ENCODE measurements around the gene IL31.

Gene IL31

GRCh38 chr12:122155705-122156104, 18.3 kb downstream of the IL31 start:
- DNase-seq (ENCODE audit: low read depth) = no peak

DNA sequence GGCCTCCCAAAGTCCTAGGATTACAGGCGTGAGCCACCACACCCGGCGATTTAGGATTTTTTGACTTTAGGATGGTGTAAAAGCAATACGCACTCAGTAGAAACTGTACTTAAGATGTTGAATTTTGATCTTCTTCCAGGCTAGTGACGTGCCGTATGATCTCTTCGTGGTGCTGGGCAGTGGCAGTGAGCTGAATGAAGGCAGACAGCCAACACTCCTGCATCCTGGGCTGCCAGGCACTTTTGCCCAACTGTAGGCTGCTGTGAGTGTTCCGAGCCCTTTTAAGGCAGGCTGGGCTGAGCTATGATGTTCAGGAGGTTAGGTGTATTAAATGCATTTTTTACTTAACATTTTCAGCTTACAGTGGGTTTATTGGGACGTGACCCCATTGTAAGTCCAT, 21.3 kb downstream of the IL31 start:
- DNase-seq (ENCODE audit: low read depth) = no peak

GRCh38 chr12:122150127-122150681, 23.8 kb downstream of the IL31 start:
- DNase-seq (ENCODE audit: low read depth) = no peak

- no peak for DNase-seq (ENCODE audit: low read depth)
Observed at GRCh38 chr12:122148657-122149056, 25.4 kb downstream of the IL31 start.

- no peak for DNase-seq (ENCODE audit: low read depth)
Observed at GRCh38 chr12:122147514-122148290, 26.3 kb downstream of the IL31 start.

- DNase-seq (ENCODE audit: low read depth) = no peak
Observed at GRCh38 chr12:122145505-122146330, 28.3 kb downstream of the IL31 start.

- no peak for DNase-seq (ENCODE audit: low read depth)
Observed at GRCh38 chr12:122144885-122145284, 29.1 kb downstream of the IL31 start.

GRCh38 chr12:122142857-122143256, 31.2 kb downstream of the IL31 start:
- DNase-seq (ENCODE audit: low read depth) = no peak

DNA sequence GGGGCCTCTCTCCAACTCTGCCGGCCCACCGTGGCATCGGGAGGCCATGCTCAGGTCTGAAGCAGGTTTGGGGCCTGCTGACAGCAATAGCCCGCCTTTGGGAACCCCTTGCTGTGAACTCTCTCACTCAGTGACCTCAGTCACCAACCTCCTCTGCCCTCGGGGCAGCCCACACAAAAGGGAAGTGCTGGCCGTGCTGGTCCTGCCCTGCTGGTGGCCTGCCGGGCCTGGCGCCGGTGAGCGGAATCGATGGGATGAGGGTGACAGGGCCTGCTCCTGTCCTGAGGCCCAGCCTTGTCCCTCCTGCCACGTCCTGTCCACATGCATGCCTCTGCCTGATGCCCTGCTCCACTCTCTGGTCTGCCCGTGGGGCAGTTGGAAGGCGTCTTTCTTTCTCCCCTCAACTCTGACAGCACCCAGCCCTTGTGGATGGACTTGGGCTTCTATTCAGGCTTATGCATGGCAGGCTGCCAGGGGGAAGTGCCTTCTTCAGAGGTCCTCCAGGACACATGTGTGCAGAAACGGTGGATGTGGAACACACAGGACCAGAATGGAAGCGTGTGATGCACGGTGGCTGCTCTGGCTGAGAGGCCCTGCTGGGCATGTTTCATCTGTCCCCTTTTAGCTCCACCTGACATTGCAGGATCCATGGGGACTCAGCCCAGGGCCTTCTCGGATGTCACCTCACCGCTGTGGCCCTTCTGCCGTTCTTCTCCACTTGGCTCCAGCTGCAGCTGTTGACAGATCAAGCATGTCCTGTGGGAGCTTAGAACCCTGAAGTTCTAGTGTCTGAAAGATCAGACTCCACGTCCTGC, 31.9 kb downstream of the IL31 start:
- no peak for DNase-seq (ENCODE audit: low read depth)

DNA sequence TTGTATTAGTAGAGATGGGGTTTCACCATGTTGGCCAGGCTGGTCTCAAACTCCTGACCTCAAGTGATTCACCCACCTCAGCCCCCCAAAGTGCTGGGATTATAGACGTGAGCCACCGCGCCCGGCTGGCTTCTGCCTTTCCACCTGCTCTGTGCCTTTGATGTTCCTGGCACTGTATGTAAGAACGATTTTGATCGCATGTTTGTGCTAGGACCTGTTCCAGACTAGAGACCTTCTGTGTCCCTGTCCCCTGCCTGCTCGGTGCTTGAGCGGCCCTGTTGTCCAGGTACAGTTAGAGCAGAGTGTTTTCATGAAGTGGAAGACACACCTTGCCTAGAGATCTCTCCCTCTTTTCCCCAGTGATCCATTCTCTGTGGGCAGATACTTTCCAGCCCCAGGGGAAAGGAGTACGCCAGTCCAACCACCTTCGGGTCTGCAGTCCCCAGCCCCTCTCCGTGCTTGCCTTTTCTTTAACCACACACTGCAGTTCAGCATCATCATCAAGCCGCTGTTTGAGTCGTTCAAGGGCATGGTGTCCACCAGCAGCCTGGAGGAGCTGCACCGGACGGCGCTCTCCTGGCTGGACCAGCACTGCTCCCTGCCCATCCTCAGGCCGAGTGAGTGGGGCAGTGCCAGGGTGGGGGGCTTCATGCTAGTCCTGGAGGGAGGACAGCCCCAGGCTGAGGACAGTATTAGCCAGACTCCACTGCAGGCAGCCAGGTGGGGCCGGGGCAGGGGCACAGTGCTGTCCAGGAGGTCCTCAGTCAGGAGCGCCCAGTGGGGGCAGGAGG, 33.4 kb downstream of the IL31 start:
- DNase-seq (ENCODE audit: low read depth) = no peak

DNA sequence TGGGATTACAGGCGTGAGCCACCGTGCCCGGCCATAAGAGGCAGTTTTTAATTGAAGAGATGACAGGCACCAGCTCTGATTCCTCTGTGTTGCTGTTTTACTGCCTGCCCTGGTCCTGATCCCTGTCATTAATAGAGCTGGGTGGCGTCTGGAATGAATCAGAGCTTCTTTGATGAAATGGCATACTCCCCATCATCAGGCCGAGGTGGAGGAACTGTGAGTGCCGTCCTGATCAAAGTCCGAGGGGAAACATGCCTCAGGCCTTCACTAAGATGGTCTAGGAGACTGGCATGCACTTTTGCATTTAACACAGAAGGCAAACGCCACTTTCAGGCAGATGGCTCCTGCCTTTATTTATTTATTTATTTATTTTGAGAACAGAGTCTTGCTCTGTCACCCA, 34.1 kb downstream of the IL31 start:
- DNase-seq (ENCODE audit: low read depth) = no peak

GRCh38 chr12:122139266-122139665, 34.8 kb downstream of the IL31 start:
- DNase-seq (ENCODE audit: low read depth) = no peak

- DNase-seq (ENCODE audit: low read depth) = no peak
Observed at GRCh38 chr12:122138616-122139015, 35.4 kb downstream of the IL31 start.

DNA sequence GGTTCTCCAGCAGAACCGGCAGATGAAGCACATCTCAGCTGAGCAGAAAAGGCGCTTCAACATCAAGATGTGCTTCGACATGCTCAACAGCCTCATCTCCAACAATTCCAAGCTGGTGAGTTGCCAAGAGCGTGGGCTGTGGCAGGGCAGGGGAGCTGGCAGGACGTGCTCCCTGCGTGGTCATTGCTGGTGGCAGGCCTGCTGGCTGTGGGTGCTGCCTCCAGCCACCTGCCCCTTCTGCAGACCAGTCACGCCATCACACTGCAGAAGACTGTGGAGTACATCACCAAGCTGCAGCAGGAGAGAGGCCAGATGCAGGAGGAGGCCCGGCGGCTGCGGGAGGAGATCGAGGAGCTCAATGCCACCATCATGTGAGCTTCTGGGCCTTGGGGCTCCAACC, 35.8 kb downstream of the IL31 start:
- no peak for DNase-seq (ENCODE audit: low read depth)

GRCh38 chr12:122137681-122138080, 36.3 kb downstream of the IL31 start:
- DNase-seq (ENCODE audit: low read depth) = no peak

GRCh38 chr12:122137229-122137628, 36.8 kb downstream of the IL31 start:
- no peak for DNase-seq (ENCODE audit: low read depth)

DNA sequence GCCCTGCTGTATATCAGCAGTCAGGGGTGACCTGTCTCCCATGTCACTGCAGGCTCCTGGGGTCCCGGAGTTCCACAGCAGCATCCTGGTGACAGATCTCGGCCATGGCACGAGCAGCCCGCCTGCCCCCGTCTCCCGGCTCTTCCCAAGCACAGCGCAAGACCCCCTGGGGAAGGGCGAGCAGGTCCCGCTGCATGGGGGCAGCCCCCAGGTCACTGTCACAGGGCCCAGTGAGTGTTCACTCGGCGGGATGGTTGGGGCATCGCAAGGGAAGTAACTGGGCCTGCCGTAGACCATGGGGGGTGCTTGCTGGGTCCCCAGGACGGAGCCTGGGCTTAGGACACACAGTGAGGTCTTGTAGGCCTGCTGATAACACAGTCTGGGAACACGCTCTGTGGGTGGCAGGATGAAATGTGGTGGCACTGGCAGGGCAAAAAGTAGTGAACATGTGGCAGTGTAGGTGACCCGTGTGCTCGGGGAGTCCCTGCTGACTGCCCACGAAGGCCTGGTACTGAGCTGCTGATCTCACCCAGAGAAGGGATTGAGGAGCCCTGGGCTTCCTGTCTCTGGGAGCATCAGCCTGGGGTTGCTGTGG, 38.5 kb downstream of the IL31 start:
- no peak for DNase-seq (ENCODE audit: low read depth)

GRCh38 chr12:122133192-122133950, 40.6 kb downstream of the IL31 start:
- no peak for DNase-seq (ENCODE audit: low read depth)

- no peak for DNase-seq (ENCODE audit: low read depth)
Observed at GRCh38 chr12:122130150-122130549, 43.9 kb downstream of the IL31 start.

GRCh38 chr12:122129131-122129530, 44.9 kb downstream of the IL31 start:
- DNase-seq (ENCODE audit: low read depth) = no peak

Data from T follicular helper cell (primary cell).